Putamen (tissue), 1 donor: ENCODE measurements around the gene ABO.
"Not testable (repeated sequence)": the region's sequence is repeated elsewhere in the genome, so short reads cannot be mapped to it uniquely, and the experiment has no call there.

ENCODE experiments used
- DNase-seq: peaks from one replicate; pipeline ENCODE4 v3.0.0-alpha.2; 2016; ENCODE audit warnings: low spot score

ABO gene

GRCh38 chr9:133290751-133291302 is 15.8 kb upstream of the ABO start:
- DNase-seq: no peak

GRCh38 chr9:133286523-133286922 is 11.5 kb upstream of the ABO start:
- DNase-seq: no peak

GRCh38 chr9:133285252-133285775 is 10.3 kb upstream of the ABO start:
- no peak for DNase-seq

- no peak for DNase-seq
Observed at GRCh38 chr9:133284362-133284761, 9.4 kb upstream of the ABO start.

- DNase-seq: not testable (repeated sequence)
Observed at GRCh38 chr9:133283255-133284032, 8.4 kb upstream of the ABO start.

- no peak for DNase-seq
Observed at GRCh38 chr9:133282464-133283238, 7.7 kb upstream of the ABO start.

GRCh38 chr9:133280392-133280791 is 5.4 kb upstream of the ABO start:
- DNase-seq: no peak

GRCh38 chr9:133278161-133279114 is 3.4 kb upstream of the ABO start:
- DNase-seq: no peak

GRCh38 chr9:133277467-133277866 is 2.5 kb upstream of the ABO start:
- DNase-seq: no peak

GRCh38 chr9:133276923-133277322 is 1.9 kb upstream of the ABO start:
- DNase-seq: no peak

GRCh38 chr9:133276001-133276884 is 1.2 kb upstream of the ABO start:
- DNase-seq: no peak

GRCh38 chr9:133274236-133275104 is 531 bp downstream of the ABO start:
- no peak for DNase-seq

- no peak for DNase-seq
Observed at GRCh38 chr9:133273819-133274218, 1.2 kb downstream of the ABO start.

- DNase-seq: no peak
Observed at GRCh38 chr9:133273098-133273497, 1.9 kb downstream of the ABO start.

- no peak for DNase-seq
Observed at GRCh38 chr9:133269537-133270362, 5.3 kb downstream of the ABO start.

GRCh38 chr9:133269136-133269535 is 5.9 kb downstream of the ABO start:
- not testable (repeated sequence) for DNase-seq

- no peak for DNase-seq
Observed at GRCh38 chr9:133268335-133269056, 6.5 kb downstream of the ABO start.

- DNase-seq: no peak
Observed at GRCh38 chr9:133264235-133264764, 10.7 kb downstream of the ABO start.
